Liver (tissue), 9 donors: Measurements from ENCODE around the gene ZGPAT. TPM values are rescaled to one million over a fixed set of nuclear protein-coding genes. Genes with fewer than 3 reads are reported as not detected.

ENCODE experiments used
- DNase-seq: peaks from one replicate; pipeline ENCODE4 v3.0.0-alpha.2; 2017; ENCODE audit warnings: low spot score
- H3K27ac ChIP-seq, 2 donors: one replicate each; pipeline ENCODE4 v1.7.0; 2013; ENCODE audit warnings: inconsistent platforms in 2 of 2, low read length in 2 of 2, control low read depth in 1 of 2, low read depth in 1 of 2, mild to moderate bottlenecking in 1 of 2
- H3K27me3 ChIP-seq, 4 donors: one replicate each; pipeline versions ENCODE4 v1.6.1 to v1.7.0; 2013; ENCODE audit warnings: low read length in 3 of 4, inconsistent platforms in 1 of 4, mild to moderate bottlenecking in 1 of 4, moderate library complexity in 1 of 4; ENCODE audit not compliant: control insufficient read depth in 4 of 4, insufficient read depth in 4 of 4
- H3K36me3 ChIP-seq, 4 donors: one replicate each; pipeline versions ENCODE4 v1.6.1 to v1.7.0; 2013; ENCODE audit warnings: low read length in 3 of 4, mild to moderate bottlenecking in 3 of 4, low read depth in 1 of 4, moderate library complexity in 1 of 4; ENCODE audit not compliant: control insufficient read depth in 4 of 4, insufficient read depth in 3 of 4
- H3K4me1 ChIP-seq, 4 donors: one replicate each; pipeline versions ENCODE4 v1.6.1 to v1.7.0; 2013; ENCODE audit warnings: low read length in 3 of 4, mild to moderate bottlenecking in 3 of 4, moderate library complexity in 1 of 4; ENCODE audit not compliant: control insufficient read depth in 4 of 4, insufficient read depth in 4 of 4
- H3K4me3 ChIP-seq, 3 donors: one replicate each; pipeline versions ENCODE4 v1.6.1 to v1.7.0; 2013; ENCODE audit warnings: low read length in 3 of 3, control low read depth in 1 of 3, low read depth in 1 of 3, mild to moderate bottlenecking in 1 of 3
- H3K9ac ChIP-seq, 2 donors: one replicate each; pipeline ENCODE4 v1.7.0; 2013; ENCODE audit warnings: low read length in 2 of 2, mild to moderate bottlenecking in 2 of 2, moderate library complexity in 2 of 2, control low read depth in 1 of 2, low read depth in 1 of 2
- H3K9me3 ChIP-seq, 4 donors: one replicate each; pipeline versions ENCODE4 v1.6.1 to v1.7.0; 2013; ENCODE audit warnings: low read length in 3 of 4; ENCODE audit not compliant: control insufficient read depth in 4 of 4
- ATF3 ChIP-seq: IDR thresholded peaks from 2 replicates; pipeline ENCODE4 v1.6.1; 2016; ENCODE audit warnings: antibody characterized with exemption
- EGR1 ChIP-seq, 2 donors: IDR thresholded peaks; 2 replicates each; pipeline ENCODE4 v1.6.1; 2016 to 2018; ENCODE audit warnings: antibody characterized with exemption in 2 of 2, low read depth in 2 of 2
- FOXA1 ChIP-seq: IDR thresholded peaks from 2 replicates; pipeline ENCODE4 v1.6.1; 2016; ENCODE audit warnings: antibody characterized with exemption
- FOXA2 ChIP-seq: IDR thresholded peaks from 2 replicates; pipeline ENCODE4 v1.6.1; 2016; ENCODE audit warnings: antibody characterized with exemption
- GABPA ChIP-seq, 2 donors: IDR thresholded peaks in 1 of 2; conservative IDR thresholded peaks in 1 of 2; 2 replicates each; pipeline ENCODE4 v1.6.1; 2016; ENCODE audit warnings: antibody characterized with exemption in 2 of 2, mild to moderate bottlenecking in 1 of 2, moderate library complexity in 1 of 2
- HNF4A ChIP-seq, 2 donors: conservative IDR thresholded peaks; 2 replicates each; pipeline ENCODE4 v1.6.1; 2016; ENCODE audit warnings: antibody characterized with exemption in 2 of 2, mild to moderate bottlenecking in 2 of 2
- HNF4G ChIP-seq: IDR thresholded peaks from 2 replicates; pipeline ENCODE4 v1.6.1; 2016; ENCODE audit warnings: antibody characterized with exemption
- JUND ChIP-seq, 2 donors: IDR thresholded peaks; 2 replicates each; pipeline ENCODE4 v1.6.1; 2016; ENCODE audit warnings: antibody characterized with exemption in 2 of 2
- NR2F2 ChIP-seq: IDR thresholded peaks from 2 replicates; pipeline ENCODE4 v1.6.1; 2016; ENCODE audit warnings: antibody characterized with exemption
- RAD21 ChIP-seq, 2 donors: IDR thresholded peaks; 2 replicates each; pipeline ENCODE4 v1.6.1; 2016; ENCODE audit warnings: antibody characterized with exemption in 2 of 2, mild to moderate bottlenecking in 2 of 2
- RXRA ChIP-seq, 2 donors: IDR thresholded peaks; 2 replicates each; pipeline ENCODE4 v1.6.1; 2017 to 2018; ENCODE audit warnings: antibody characterized with exemption in 2 of 2, mild to moderate bottlenecking in 1 of 2
- SP1 ChIP-seq: IDR thresholded peaks from 2 replicates; pipeline ENCODE4 v1.6.1; 2018; ENCODE audit warnings: antibody characterized with exemption, mild to moderate bottlenecking
- TAF1 ChIP-seq: conservative IDR thresholded peaks from 2 replicates; pipeline ENCODE4 v1.6.1; 2016; ENCODE audit warnings: antibody characterized with exemption, mild to moderate bottlenecking
- YY1 ChIP-seq: IDR thresholded peaks from 2 replicates; pipeline ENCODE4 v1.6.1; 2016; ENCODE audit warnings: antibody characterized with exemption, mild to moderate bottlenecking
- WGBS: extraction: QIAGEN DNeasy Blood & Tissue Kit; methylation state at CpG from one replicate; pipeline ENCODE4 v1.1.7; 2013; 5-methylcytosine and 5-hydroxymethylcytosine counted together
- polyA plus RNA-seq, 2 donors: library from polyadenylated mRNA; stranded (reverse) in 1 of 2; unstranded in 1 of 2; fragments of 200-250 nt in 1 of 2; fragments of >200 nt in 1 of 2; fragmentation: Nextera tagmentation in 1 of 2; extraction: Ambion mirVana in 1 of 2; gene quantifications; one replicate each; pipeline versions ENCODE4 v1.2.1 to v1.2.3, GENCODE V29; 2013 to 2015
- total RNA-seq, 2 donors: library from RNA; depleted of rRNA; stranded (reverse); fragments of >200 nt; gene quantifications; one replicate each; pipeline ENCODE4 v1.2.3, GENCODE V29; 2014
- TF ChIP-seq, protein P1 (sequence below): IDR thresholded peaks from 2 replicates; pipeline ENCODE4 v1.6.1; 2016; ENCODE audit warnings: antibody characterized with exemption
- donor health status: healthy.
- donor health status: healthy.
- donor health status: healthy.
- donor health status: healthy.
- donor health status: healthy.

The ZGPAT gene
- total and polyA plus RNA-seq, 4 donors = 10.3 to 90.5 (median 20.5) TPM

DNA sequence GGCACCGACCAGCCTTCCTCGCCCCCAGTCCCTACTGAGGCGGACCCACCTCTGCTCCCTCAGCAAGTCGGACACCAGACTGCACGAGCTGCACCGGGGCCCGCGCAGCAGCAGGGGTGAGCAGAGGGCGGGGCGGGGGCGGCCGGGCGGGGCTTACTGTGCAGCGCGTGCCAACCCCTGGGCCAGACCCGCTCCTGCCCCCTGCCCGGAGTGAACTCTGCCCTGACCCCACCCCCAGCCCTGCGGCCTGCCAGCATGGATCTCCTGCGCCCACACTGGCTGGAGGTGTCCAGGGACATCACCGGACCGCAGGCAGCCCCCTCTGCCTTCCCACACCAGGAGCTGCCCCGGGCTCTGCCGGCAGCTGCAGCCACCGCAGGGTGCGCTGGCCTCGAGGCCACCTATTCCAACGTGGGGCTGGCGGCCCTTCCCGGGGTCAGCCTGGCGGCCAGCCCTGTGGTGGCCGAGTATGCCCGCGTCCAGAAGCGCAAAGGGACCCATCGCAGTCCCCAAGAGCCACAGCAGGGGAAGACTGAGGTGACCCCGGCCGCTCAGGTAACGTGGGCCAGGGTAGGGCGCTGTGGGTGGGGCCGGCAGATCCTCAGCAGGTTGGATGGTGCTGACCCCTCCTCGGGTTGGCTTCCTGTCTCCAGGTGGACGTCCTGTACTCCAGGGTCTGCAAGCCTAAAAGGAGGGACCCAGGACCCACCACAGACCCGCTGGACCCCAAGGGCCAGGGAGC, 30.3 kb downstream of the ZGPAT start:
- Histone ChIP-seq H3K27ac (peak overlapping the region; percentile 59 to 76), H3K4me3 (peak overlapping the region; percentile 69 to 91 (median 86)), H3K36me3 (no peaks in the 10 kb centered on the region), H3K4me1 (peaks cover 14 to 87% (median 54%) of the 10 kb centered on the region in 4 donors), H3K9me3 (no peaks in the 10 kb centered on the region), H3K9ac (peak overlapping the region; percentile 38 to 55), H3K27me3 (no peaks in the 10 kb centered on the region)
- WGBS = 6% methylated on average over 43 of the region's 43 CpGs
- TF ChIP-seq TAF1 = no peak
- TF ChIP-seq RXRA (IDR thresholded peaks at IDR 0.05) = peak; percentile 74 to 79
- peak; percentile 47 for TF ChIP-seq SP1
- no peak for TF ChIP-seq RAD21 (IDR thresholded peaks at IDR 0.05)
- TF ChIP-seq FOXA1 = no peak
- TF ChIP-seq HNF4G = no peak
- no peak for TF ChIP-seq ATF3
- no peak for TF ChIP-seq FOXA2
- TF ChIP-seq EGR1 (IDR thresholded peaks at IDR 0.05; ENCODE audit: low read depth in 2 of 2) = no peak
- TF ChIP-seq, protein P1, sequence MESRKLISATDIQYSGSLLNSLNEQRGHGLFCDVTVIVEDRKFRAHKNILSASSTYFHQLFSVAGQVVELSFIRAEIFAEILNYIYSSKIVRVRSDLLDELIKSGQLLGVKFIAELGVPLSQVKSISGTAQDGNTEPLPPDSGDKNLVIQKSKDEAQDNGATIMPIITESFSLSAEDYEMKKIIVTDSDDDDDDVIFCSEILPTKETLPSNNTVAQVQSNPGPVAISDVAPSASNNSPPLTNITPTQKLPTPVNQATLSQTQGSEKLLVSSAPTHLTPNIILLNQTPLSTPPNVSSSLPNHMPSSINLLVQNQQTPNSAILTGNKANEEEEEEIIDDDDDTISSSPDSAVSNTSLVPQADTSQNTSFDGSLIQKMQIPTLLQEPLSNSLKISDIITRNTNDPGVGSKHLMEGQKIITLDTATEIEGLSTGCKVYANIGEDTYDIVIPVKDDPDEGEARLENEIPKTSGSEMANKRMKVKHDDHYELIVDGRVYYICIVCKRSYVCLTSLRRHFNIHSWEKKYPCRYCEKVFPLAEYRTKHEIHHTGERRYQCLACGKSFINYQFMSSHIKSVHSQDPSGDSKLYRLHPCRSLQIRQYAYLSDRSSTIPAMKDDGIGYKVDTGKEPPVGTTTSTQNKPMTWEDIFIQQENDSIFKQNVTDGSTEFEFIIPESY = no peak
- no peak for TF ChIP-seq GABPA (IDR thresholded peaks at IDR 0.05 in 1 of 2, conservative IDR thresholded peaks at IDR 0.05 in 1 of 2)
- TF ChIP-seq JUND (IDR thresholded peaks at IDR 0.05) = no peak
- peak; percentile 75 to 82 for TF ChIP-seq HNF4A (conservative IDR thresholded peaks at IDR 0.05)
- peak; percentile 40 for TF ChIP-seq YY1
- no peak for TF ChIP-seq NR2F2
- peak; percentile 77 for DNase-seq

GRCh38 chr20:63738687-63739129, 30.9 kb downstream of the ZGPAT start:
- H3K4me3 ChIP-seq = peak overlapping the region; percentile 69 to 91 (median 86)
- peak overlapping the region; percentile 59 to 76 for H3K27ac ChIP-seq
- 8% methylated on average over 26 of the region's 26 CpGs for WGBS
- no peaks in the 10 kb centered on the region for H3K9me3 ChIP-seq
- no peaks in the 10 kb centered on the region for H3K27me3 ChIP-seq
- H3K9ac ChIP-seq = peak overlapping the region; percentile 38 to 55
- DNase-seq = peak; percentile 53
- H3K36me3 ChIP-seq = no peaks in the 10 kb centered on the region
- TF ChIP-seq TAF1 (no peak), RAD21 (IDR thresholded peaks at IDR 0.05) (peak in 1 of 2 donors; percentile 4)
- H3K4me1 ChIP-seq = peaks cover 14 to 87% (median 55%) of the 10 kb centered on the region in 4 donors
